ENCODE results near the gene SERGEF.

The SERGEF gene

GRCh38 chr11:17810041-17810440, 202.8 kb downstream of the SERGEF start:
- no peak for DNase-seq

DNA sequence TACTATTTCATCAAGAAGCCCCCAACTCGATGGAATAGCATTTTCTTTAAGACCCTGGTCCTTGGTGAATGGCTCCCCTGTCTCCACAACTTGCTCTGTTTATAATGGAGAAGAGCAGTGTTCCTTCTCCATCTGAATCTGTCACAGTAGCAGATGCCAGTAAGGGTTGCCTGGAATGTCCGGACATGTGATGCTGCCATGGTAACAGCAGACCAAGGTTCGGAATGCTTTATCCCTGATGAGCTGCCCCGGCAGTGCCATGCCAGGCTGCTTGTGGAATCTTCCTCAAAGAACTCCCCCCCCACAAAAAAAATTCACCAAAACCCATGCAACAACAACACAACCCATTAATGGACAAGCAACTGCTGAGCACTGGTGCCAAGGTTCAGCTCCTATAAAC, 205.8 kb downstream of the SERGEF start:
- no peak for DNase-seq

- DNase-seq: no peak
Measured at GRCh38 chr11:17805873-17806272, 207.0 kb downstream of the SERGEF start.

DNA sequence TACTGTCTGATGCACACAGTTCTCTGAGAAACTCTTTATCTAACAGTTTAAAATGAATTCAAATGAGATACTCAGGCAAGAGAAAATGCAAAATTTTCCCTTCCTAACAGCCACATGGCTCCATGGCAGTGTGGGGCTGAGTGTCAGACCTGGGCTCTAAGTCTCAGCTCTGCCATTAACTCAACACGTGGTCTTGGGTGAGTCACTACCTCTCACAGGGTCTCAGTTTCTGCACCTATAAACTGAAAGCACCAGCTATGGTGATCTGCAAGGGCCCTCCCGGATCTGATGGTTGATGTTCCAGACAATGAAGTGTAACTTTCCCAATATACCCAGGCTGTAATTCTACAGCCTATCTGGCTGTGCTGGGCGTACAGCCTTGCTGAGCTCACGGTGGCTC, 207.8 kb downstream of the SERGEF start:
- no peak for DNase-seq

- no peak for DNase-seq
Measured at GRCh38 chr11:17803754-17804334, 209.0 kb downstream of the SERGEF start.

GRCh38 chr11:17802491-17802890, 210.4 kb downstream of the SERGEF start:
- no peak for DNase-seq

GRCh38 chr11:17801166-17801565, 211.7 kb downstream of the SERGEF start:
- no peak for DNase-seq

DNA sequence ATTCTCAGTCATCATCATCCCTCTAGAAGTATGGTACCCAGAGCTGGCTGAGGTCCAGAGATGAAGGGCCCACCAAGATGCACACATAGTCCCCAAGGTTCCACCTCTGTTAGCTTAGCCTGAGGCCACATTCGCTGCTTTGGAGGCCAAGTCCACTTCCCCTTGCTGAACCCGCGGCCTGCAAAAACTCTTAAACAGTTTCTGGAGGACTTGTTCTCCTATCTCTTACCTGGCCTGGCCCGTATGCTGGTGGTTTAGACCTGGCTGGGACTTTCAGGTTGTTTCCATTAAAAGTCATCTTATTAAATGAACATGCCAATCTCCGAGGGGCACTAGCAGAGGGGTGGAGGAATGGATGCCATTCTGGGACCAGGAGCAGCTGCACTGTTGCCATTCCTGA, 213.7 kb downstream of the SERGEF start:
- DNase-seq: no peak

DNA sequence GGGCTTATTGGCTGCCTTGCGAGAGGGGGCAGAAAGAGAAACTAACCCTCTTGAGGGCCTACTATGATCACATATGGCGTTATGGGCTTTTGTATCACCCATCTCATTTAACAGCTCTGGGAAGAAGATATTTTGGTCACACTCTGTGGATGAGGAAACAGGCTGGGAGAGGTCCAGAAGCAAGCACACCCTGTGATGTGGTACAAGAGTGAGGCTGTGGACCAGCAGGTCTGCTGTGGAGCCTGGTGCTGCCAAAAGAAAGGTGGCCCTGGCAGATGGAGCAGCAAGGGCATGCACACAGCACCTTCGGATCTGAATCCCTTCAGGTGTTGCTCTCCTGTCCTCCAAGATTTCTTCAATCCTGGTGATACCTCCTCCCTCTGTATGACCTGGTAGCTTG, 214.1 kb downstream of the SERGEF start:
- no peak for DNase-seq

DNA sequence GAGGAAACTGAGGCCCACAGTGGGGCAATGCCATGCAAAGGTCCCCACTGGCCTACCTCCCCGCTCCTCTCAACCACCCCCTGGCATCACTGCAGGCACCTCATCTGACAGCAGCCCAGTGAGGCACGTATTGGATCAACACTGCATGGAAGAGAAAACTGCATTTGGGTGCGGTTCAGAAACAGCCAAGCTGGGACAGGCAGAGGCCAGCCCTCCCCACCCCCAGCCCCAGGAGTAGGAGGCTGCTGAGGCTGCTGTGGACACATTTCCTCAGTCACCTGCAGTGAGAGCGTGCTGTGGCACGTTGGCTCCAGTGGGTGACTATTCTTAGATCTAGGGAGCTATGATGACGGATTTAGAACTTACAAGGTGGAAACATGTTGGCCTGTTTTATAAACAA, 214.6 kb downstream of the SERGEF start:
- no peak for DNase-seq

DNA sequence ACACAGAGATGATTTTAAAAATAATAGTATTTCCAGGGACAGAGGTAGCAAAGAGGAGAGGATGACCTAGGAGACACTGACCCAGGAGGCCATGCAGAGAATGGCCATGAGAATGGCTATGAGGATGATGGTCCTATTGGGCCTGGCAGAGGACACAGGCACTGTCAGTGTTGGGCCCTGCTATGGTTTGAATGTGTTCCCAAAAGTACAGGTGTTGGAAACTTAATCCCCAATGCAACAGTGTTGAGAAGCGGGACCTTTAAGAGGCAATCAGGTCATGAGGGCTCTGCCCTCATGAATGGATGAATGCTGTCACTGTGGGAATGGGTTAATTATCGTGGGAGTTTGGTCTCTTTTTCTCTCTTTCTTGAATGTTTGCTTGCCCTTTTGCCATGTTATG, 216.7 kb downstream of the SERGEF start:
- DNase-seq: no peak

DNA sequence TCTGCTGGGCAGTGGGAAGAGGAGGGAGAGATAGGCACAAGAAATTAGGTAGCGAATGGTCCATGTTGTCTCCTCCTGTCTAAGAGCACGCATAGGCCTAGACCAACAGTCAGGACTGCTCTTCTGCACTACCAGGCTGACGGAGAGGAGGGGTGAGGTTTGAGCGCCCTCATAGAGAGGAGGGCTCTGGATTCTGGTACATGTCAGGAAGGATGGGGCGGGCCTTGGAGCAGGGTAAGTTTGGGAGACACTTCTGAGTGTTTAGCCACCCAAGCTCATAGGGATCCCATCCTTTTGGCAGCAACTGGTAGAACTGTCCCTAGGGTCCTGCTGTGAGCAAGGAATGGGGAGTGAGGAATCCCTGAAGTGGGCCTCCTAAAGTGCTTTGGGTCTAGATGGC, 217.9 kb downstream of the SERGEF start:
- no peak for DNase-seq

GRCh38 chr11:17793642-17794170, 219.1 kb downstream of the SERGEF start:
- no peak for DNase-seq

DNA sequence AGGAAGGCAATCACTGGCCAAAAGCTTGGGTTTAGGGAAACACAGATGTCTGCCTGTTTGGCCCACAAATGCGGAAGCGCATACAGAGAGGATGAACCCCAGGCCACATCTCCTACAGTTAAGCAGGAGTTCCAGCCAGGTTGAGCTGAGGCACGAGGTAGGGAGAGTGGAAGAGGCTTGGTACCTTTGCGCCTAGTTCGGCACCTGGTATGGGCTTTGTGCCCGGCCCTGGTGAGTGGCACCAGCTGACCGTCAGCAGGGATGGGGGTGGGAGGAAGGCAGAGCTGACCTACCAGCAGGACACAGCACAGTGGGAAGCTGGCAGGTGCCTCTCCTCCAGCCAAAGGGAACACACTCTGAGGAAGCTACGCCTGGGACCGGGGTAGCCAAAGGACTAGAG, 220.7 kb downstream of the SERGEF start:
- no peak for DNase-seq

DNA sequence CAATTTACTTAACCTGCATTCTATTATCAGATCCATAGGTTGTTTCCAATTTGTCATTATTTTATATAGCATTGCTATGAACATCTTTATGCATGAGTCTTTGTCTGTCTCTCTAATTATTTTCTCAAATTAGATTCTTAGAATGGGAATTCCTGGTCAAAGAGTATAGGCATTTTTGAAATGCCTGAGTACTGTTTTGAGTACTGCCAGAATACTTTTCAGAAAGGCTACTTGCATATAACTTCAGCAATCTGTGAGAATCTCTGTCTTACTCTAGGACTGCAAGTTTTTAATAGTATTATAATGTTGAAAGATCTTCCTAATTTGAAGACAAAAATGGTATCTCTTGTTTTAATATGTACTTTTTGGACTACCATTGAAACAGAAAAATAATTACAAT, 221.7 kb downstream of the SERGEF start:
- no peak for DNase-seq

GRCh38 chr11:17790453-17790852, 222.4 kb downstream of the SERGEF start:
- no peak for DNase-seq

GRCh38 chr11:17788084-17788483, 224.8 kb downstream of the SERGEF start:
- no peak for DNase-seq

DNA sequence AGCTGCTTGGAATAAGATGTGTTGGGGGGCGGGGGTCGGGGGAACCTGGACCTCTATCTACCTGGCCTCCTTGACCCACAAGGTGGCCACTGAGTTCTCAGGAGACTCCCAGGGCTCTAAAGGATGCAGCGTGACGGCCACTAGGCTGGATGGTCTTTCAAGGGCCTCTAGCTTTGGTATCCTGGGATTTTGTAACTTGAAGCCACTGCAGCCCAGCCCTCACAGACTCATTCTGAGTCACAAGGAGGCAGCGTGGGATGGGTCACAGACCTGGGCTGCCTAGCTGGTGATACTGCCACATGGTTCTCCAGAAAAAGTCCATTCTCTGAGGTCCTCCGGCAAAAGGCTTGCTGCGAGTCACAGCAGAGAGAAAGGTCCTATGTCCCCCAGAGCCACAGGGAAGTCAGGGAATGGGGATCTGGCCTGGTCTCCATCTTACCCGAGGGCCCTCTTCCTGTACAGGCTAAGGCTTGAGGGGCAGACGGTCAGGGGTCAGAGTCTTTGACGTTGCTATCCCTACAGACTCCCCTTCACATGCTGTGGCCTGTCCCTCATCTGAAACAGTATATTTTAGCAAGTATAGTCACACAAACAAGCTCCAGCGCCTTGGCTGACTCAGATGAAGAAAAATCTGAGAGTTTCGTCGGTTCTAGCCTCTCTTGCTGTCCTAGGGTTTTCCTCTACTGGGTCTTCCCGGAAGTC, 225.9 kb downstream of the SERGEF start:
- no peak for DNase-seq

DNA sequence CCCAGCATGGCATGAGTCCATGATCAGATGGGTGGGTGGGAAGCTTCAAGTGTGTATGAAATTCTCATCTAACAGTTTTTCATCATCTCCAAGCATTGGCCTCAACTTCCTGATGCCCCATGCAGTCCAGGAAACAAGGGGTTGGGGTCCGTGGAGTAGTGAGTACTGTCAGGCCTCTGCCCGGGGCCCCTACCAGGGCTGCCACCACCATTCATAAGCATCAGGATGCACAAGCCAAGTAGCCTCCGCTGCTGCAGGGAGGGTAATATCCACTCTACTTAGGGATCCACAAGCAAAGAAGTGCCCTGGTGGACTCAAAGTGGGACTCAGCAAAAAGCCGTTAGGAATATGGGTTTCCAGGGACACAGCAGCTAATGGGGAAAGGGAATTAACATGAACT, 229.0 kb downstream of the SERGEF start:
- DNase-seq: no peak

DNA sequence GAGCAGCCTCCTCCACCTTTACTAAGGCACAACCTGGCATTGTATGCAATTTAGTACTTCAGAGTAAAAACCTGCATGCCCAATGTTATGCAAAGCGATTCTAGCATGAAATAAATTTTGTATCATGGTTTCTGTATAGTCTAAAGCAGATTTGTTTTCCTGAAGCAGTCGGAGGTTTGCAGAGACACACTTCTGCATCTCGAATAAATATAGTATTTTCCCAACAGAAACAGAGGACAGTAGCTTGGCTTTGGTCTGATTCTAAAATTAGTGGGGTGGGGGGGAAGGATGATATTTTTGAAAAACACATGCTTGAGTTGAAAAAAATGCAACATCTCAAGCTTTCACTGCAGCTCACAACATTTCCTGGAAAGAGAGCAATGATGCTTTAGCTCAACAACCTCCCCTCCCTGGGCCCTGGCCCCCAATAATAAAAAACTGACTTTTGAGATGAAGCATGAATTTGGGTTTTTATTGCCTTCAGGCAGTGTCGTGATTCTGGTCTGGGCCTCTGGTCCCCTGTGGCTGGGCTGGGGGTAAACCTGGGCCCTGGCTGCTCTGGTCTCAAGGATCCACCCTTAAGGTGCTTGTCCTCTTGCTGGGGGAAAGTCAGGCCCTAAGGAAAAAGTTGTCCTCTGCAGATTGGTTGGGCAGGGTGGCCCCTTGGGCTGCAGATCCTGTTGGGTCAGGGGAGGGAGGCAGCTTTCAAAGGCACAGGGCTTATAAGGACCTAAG, 230.1 kb downstream of the SERGEF start:
- no peak for DNase-seq

DNA sequence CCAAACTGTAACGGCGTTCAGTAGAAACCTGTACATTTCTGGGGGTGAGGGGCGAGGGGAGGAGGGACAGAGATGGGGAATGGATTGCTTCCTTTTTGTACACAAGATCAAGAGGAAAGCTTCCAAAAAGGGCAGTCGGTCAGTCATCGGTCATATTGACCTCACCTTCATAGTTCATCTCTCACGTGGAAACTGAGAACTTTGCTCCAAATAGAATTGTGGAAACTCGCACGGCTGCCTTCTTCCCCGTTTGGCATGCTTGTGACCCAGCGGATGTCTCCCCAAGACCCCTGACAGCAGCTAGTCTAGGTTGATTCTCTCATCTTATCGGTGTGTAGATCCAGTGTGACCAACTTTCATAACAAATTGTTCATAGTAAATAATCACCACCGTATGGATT, 230.7 kb downstream of the SERGEF start:
- no peak for DNase-seq

- DNase-seq: no peak
Measured at GRCh38 chr11:17781626-17782025, 231.2 kb downstream of the SERGEF start.

DNA sequence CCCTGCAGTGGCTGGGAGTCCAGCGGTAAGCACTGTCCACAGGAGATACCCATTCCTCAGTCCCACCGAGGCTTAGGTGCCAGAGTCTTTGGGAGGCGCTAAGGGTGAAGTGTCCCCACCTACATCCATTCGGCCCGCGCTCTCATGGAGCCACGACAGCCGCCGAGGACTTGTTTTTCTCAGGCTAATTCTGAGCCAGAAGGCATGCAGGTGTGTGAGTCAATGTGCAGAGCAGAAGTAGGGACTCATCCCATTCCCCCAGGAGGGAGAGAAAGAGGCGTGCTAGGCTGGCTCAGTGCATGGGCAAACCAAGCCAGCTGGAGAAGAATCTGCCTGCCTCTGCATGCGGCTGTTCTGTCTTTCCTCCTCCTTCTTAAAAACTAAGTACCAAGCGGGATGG, 231.6 kb downstream of the SERGEF start:
- DNase-seq: no peak

DNA sequence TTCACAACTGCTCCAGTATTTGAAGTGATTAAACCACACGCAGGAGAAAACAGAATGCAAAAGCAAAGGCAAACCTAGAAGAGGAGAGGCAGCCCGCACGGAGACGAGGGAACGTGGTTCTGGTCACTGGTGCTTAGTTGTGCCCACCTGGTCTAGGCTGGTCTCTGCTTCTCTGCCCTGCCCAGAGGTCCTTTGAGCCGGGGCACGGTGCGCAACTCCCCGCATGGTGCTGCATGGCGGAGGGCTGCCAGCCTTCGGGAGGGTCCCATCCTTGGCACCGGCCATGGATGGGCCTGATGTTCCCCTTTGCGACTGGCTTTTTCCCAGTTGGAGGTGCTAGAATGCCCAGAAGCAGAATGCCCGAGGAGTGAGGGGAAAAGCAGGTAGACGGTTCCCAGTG, 232.2 kb downstream of the SERGEF start:
- no peak for DNase-seq

Data from NCI-H446 treated with DMSO at 0.1 percent for 48 hours (cell line).